HFFc6 (cell line): Measurements from ENCODE around the gene KPTN. TPM values are rescaled to one million over a fixed set of nuclear protein-coding genes. Genes with fewer than 3 reads are reported as not detected.
A peak's percentile ranks its signal among the peaks of the same experiment; 100 is the strongest.
"Not testable (repeated sequence)": the region's sequence is repeated elsewhere in the genome, so short reads cannot be mapped to it uniquely, and the experiment has no call there.

Experiments
- DNase-seq: peaks from one replicate; pipeline ENCODE4 v3.0.0-alpha.2; 2018
- H3K27ac Mint-ChIP-seq: 2 replicates; pipeline ENCODE4 v1.8.0; 2020; ENCODE audit warnings: mild to moderate bottlenecking, mixed read lengths
- H3K27me3 Mint-ChIP-seq: 2 replicates; pipeline ENCODE4 v1.8.0; 2021; ENCODE audit warnings: mild to moderate bottlenecking, moderate library complexity, mixed read lengths; ENCODE audit not compliant: insufficient read depth
- H3K36me3 Mint-ChIP-seq: 2 replicates; pipeline ENCODE4 v1.8.0; 2021; ENCODE audit warnings: low read depth, mixed read lengths
- H3K4me1 Mint-ChIP-seq: 2 replicates; pipeline ENCODE4 v1.8.0; 2020; ENCODE audit warnings: low read depth, mixed read lengths
- H3K4me3 Mint-ChIP-seq: 2 replicates; pipeline ENCODE4 v1.8.0; 2020; ENCODE audit warnings: mild to moderate bottlenecking, moderate library complexity, mixed read lengths
- H3K9me3 Mint-ChIP-seq: 2 replicates; pipeline ENCODE4 v1.8.0; 2020; ENCODE audit warnings: mild to moderate bottlenecking, mixed read lengths
- total RNA-seq, 6 experiments: library from RNA; stranded (reverse); fragmentation: NEBNext Ultra II Directional; extraction: Animal tissue kit (Norgen Biotek cat#: 25700); gene quantifications; 2 replicates in 1 of 6; 3 replicates in 5 of 6; pipeline ENCODE4 v1.2.3, GENCODE V29; 2021
- TF ChIP-seq, protein P1 (sequence below): fragments of 200-600 bp; sonication (generic); IDR thresholded peaks from 2 replicates; pipeline ENCODE4 v1.5.0; 2021; ENCODE audit warnings: antibody characterized with exemption, mild to moderate bottlenecking

The KPTN gene
- total RNA-seq, 6 experiments from 2014 or later = 11.1 to 13.6 (median 12.4) TPM

- Mint-ChIP-seq H3K9me3 (no peaks in the 10 kb centered on the region), H3K36me3 (peaks cover 16% of the 10 kb centered on the region), H3K27me3 (peaks cover 2% of the 10 kb centered on the region), H3K4me3 (no peak overlapping the region), H3K4me1 (peaks cover 13% of the 10 kb centered on the region), H3K27ac (no peak overlapping the region)
- no peak for DNase-seq
- TF ChIP-seq, protein P1, sequence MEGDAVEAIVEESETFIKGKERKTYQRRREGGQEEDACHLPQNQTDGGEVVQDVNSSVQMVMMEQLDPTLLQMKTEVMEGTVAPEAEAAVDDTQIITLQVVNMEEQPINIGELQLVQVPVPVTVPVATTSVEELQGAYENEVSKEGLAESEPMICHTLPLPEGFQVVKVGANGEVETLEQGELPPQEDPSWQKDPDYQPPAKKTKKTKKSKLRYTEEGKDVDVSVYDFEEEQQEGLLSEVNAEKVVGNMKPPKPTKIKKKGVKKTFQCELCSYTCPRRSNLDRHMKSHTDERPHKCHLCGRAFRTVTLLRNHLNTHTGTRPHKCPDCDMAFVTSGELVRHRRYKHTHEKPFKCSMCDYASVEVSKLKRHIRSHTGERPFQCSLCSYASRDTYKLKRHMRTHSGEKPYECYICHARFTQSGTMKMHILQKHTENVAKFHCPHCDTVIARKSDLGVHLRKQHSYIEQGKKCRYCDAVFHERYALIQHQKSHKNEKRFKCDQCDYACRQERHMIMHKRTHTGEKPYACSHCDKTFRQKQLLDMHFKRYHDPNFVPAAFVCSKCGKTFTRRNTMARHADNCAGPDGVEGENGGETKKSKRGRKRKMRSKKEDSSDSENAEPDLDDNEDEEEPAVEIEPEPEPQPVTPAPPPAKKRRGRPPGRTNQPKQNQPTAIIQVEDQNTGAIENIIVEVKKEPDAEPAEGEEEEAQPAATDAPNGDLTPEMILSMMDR = no peak
These were observed 5.3 kb upstream of the KPTN start for GRCh38 chr19:47489072-47489914.

DNA sequence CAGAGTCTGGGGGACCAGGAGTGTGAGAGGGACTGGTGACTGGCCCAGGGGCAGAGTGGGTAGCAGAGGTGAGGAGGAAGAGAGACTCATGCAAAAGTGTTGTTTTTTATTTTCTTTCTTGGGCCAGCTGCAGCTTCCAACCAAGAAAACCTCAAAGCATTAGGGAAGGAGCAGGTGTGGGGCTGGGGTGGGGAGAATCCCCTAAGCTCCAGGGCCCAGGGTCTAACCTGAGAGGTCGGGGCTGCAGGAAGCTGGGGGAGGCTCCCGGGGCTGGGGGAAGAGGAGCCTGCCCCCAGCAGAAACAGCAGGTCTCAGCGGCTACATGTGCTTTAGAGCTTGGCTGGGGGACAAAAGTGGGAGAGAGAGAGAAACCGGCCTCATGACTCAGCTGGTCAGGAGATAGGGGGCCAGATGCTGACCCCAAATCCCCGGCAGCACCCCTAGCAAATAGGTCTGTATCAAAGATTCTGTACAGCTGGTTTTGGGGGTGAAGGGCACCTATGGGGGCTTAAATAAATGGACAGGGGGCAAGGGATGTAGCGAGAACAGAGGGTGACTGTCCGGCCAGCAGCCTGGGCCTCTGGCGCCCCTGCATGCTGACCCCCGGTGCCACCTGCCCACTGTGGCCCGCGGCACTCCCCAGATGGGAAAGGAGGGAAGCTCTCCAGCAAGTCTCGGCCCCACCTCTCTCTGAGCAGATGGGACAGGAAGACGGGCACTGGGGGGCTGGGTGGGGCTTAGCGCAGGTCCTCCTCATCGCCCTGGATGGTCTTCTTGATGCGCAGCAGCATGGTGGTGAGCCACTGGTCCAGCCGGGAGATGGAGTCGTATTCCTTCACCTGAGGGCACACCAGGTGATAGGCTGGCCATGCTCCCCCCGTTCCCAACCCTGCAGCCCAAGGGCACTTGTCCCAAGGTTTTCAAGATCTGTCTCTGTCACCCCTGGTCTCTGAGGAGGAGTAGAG is 3.8 kb upstream of the KPTN start:
- peaks cover 21% of the 10 kb centered on the region for H3K4me1 Mint-ChIP-seq
- H3K27ac Mint-ChIP-seq = no peak overlapping the region
- peaks cover 4% of the 10 kb centered on the region for H3K27me3 Mint-ChIP-seq
- TF ChIP-seq, protein P1 = no peak
- H3K36me3 Mint-ChIP-seq = peaks cover 16% of the 10 kb centered on the region
- no peak overlapping the region for H3K4me3 Mint-ChIP-seq
- no peaks in the 10 kb centered on the region for H3K9me3 Mint-ChIP-seq
- DNase-seq = no peak

DNA sequence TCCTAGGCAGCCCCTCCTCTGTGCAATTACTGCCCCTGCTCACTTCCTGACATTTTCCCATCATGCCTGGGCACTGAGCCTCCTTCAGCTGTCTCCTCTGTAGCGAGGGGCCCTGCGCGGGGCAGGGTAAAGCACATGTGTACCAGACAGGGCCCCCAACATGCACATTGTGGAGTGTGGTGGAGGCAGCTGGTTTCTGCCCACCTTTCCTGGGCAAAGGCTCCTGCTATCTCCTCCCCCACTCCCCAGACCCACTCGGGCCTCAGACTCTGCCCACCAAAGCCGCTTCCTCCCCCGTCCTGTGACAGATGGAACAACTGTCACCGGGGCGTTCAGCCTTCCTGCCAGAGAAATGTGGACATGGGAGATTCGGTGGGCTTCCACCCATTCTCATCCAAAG is 2.9 kb upstream of the KPTN start:
- DNase-seq = no peak
- TF ChIP-seq, protein P1 = no peak
- H3K9me3 Mint-ChIP-seq = no peaks in the 10 kb centered on the region
- no peak overlapping the region for H3K27ac Mint-ChIP-seq
- no peak overlapping the region for H3K4me3 Mint-ChIP-seq
- H3K36me3 Mint-ChIP-seq = peaks cover 16% of the 10 kb centered on the region
- H3K27me3 Mint-ChIP-seq = peaks cover 2% of the 10 kb centered on the region; the same call in 1 of the 2 replicates
- H3K4me1 Mint-ChIP-seq = peaks cover 21% of the 10 kb centered on the region

- not testable (repeated sequence) for H3K27ac Mint-ChIP-seq, DNase-seq, H3K27me3 Mint-ChIP-seq, H3K9me3 Mint-ChIP-seq, H3K4me3 Mint-ChIP-seq
- peaks cover 16% of the 10 kb centered on the region for H3K36me3 Mint-ChIP-seq
- peaks cover 21% of the 10 kb centered on the region for H3K4me1 Mint-ChIP-seq
These were observed 2.2 kb upstream of the KPTN start for GRCh38 chr19:47486220-47486619.

DNA sequence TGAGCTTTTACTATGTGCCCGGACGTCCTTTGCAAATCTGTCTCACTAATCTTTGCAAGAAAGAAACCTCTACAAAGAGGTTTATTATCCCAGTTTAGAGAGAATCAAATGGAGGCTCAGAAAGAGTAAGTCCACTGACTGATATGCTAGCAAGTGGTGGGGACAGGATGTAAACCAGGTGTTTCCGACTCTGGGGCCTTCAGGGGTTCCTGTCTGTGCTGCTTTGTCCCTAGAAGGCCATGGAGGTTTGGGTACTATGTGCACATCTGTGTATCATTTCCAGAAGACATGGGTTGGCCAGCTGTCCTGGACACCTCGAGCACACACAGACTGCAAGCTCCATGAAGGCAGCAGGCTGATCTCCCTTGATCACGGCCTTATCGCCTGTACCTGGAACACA is 1.2 kb upstream of the KPTN start:
- peak overlapping the region; percentile 94 for H3K4me3 Mint-ChIP-seq
- peak overlapping the region; percentile 98 for H3K27ac Mint-ChIP-seq
- peaks cover 21% of the 10 kb centered on the region for H3K4me1 Mint-ChIP-seq
- DNase-seq = no peak
- H3K9me3 Mint-ChIP-seq = no peaks in the 10 kb centered on the region
- peaks cover 2% of the 10 kb centered on the region; the same call in 1 of the 2 replicates for H3K27me3 Mint-ChIP-seq
- TF ChIP-seq, protein P1 = no peak
- peaks cover 13% of the 10 kb centered on the region for H3K36me3 Mint-ChIP-seq
